CD14-positive monocyte (primary cell): ENCODE measurements around the gene RBL2. TPM values are rescaled to one million over a fixed set of nuclear protein-coding genes. Genes with fewer than 3 reads are reported as not detected.

ENCODE experiments used
- DNase-seq, 3 donors: peaks; one replicate each; pipeline ENCODE4 v3.0.0-alpha.2; 2011 to 2022
- H2AFZ ChIP-seq: 2 replicates; pipeline ENCODE4 v1.6.0; 2012; ENCODE audit warnings: mild to moderate bottlenecking, low read depth, low read length, inconsistent platforms; ENCODE audit not compliant: insufficient read depth, poor library complexity, severe bottlenecking
- H3K27ac ChIP-seq, 2 donors: 1 replicate in 1 of 2; 2 replicates in 1 of 2; pipeline ENCODE4 v1.5.1; 2012 to 2013; ENCODE audit warnings: low read length in 2 of 2, control low read depth in 1 of 2, inconsistent platforms in 1 of 2, low read depth in 1 of 2, mild to moderate bottlenecking in 1 of 2
- H3K27me3 ChIP-seq, 2 donors: one replicate each; pipeline versions ENCODE4 v1.6.0 to v1.6.1; 2011 to 2013; ENCODE audit warnings: low read length in 2 of 2; ENCODE audit not compliant: control insufficient read depth in 2 of 2, insufficient read depth in 2 of 2
- H3K36me3 ChIP-seq, 2 donors: replicated peaks in 1 of 2; 1 replicate in 1 of 2; 2 replicates in 1 of 2; pipeline versions ENCODE4 v1.5.1 to v1.6.1; 2012 to 2013; ENCODE audit warnings: low read length in 2 of 2, control low read depth in 1 of 2, inconsistent platforms in 1 of 2, mild to moderate bottlenecking in 1 of 2; ENCODE audit not compliant: insufficient read depth in 2 of 2, control insufficient read depth in 1 of 2
- H3K4me1 ChIP-seq, 2 donors: 1 replicate in 1 of 2; 2 replicates in 1 of 2; pipeline versions ENCODE4 v1.5.1 to v1.6.1; 2012 to 2013; ENCODE audit warnings: low read length in 2 of 2, control low read depth in 1 of 2, inconsistent platforms in 1 of 2, mild to moderate bottlenecking in 1 of 2, moderate library complexity in 1 of 2; ENCODE audit not compliant: insufficient read depth in 2 of 2, control insufficient read depth in 1 of 2
- H3K4me2 ChIP-seq: replicated peaks from 2 replicates; pipeline ENCODE3; 2012; ENCODE audit warnings: low read length, moderate library complexity, mild to moderate bottlenecking; ENCODE audit not compliant: poor library complexity, severe bottlenecking; ENCODE audit errors: extremely low read depth
- H3K4me3 ChIP-seq, 3 experiments: fragments of 200-600 bp in 1 of 3; sonication (generic) in 1 of 3; replicated peaks in 1 of 3; 1 replicate in 2 of 3; 2 replicates in 1 of 3; pipeline ENCODE4 v1.5.1; 2011 to 2013; ENCODE audit warnings: low read length in 3 of 3, mild to moderate bottlenecking in 3 of 3, control low read depth in 2 of 3, low read depth in 2 of 3, inconsistent platforms in 1 of 3, moderate library complexity in 1 of 3
- H3K79me2 ChIP-seq: 2 replicates; pipeline ENCODE4 v1.6.0; 2012; ENCODE audit warnings: mild to moderate bottlenecking, control low read depth, inconsistent platforms, low read length, moderate library complexity; ENCODE audit not compliant: insufficient read depth
- H3K9ac ChIP-seq: 2 replicates; pipeline ENCODE4 v1.6.0; 2017; ENCODE audit warnings: low read length, mild to moderate bottlenecking; ENCODE audit not compliant: insufficient read depth, poor library complexity, severe bottlenecking
- H3K9me3 ChIP-seq, 2 donors: replicated peaks in 1 of 2; 1 replicate in 1 of 2; 2 replicates in 1 of 2; pipeline versions ENCODE4 v1.5.1 to v1.6.1; 2012 to 2013; ENCODE audit warnings: low read length in 2 of 2, control low read depth in 1 of 2; ENCODE audit not compliant: control insufficient read depth in 1 of 2, insufficient read depth in 1 of 2
- H4K20me1 ChIP-seq: 2 replicates; pipeline ENCODE4 v1.6.0; 2012; ENCODE audit warnings: mild to moderate bottlenecking, low read length, control low read depth, moderate library complexity; ENCODE audit not compliant: insufficient read depth
- H3K27ac Mint-ChIP-seq, 7 donors: one replicate each; pipeline ENCODE4 v1.8.0; 2020; ENCODE audit warnings: mild to moderate bottlenecking in 7 of 7, mixed read lengths in 7 of 7, moderate library complexity in 6 of 7, inconsistent platforms in 2 of 7
- H3K27me3 Mint-ChIP-seq, 3 donors: one replicate each; pipeline ENCODE4 v1.8.0; 2021 to 2022; ENCODE audit warnings: low read depth in 3 of 3, mild to moderate bottlenecking in 3 of 3, mixed read lengths in 3 of 3, moderate library complexity in 3 of 3, inconsistent platforms in 1 of 3
- H3K36me3 Mint-ChIP-seq, 2 donors: one replicate each; pipeline ENCODE4 v1.8.0; 2020; ENCODE audit warnings: mixed read lengths in 2 of 2, inconsistent platforms in 1 of 2, mild to moderate bottlenecking in 1 of 2
- H3K4me1 Mint-ChIP-seq: one replicate; pipeline ENCODE4 v1.8.0; 2020; ENCODE audit warnings: mild to moderate bottlenecking, mixed read lengths
- H3K4me3 Mint-ChIP-seq, 2 donors: one replicate each; pipeline ENCODE4 v1.8.0; 2020; ENCODE audit warnings: mild to moderate bottlenecking in 2 of 2, mixed read lengths in 2 of 2, moderate library complexity in 1 of 2
- H3K9me3 Mint-ChIP-seq, 7 donors: one replicate each; pipeline ENCODE4 v1.8.0; 2020 to 2022; ENCODE audit warnings: mixed read lengths in 7 of 7, mild to moderate bottlenecking in 6 of 7, moderate library complexity in 6 of 7, inconsistent platforms in 2 of 7
- CTCF ChIP-seq: fragments of 200-600 bp; IDR thresholded peaks from one replicate; pipeline ENCODE4 v1.8.0; 2022; ENCODE audit warnings: antibody characterized with exemption, mild to moderate bottlenecking
- WGBS: methylation state at CpG from one replicate; pipeline ENCODE4 v1.1.5; 2013; ENCODE audit warnings: missing lambda C conversion rate; ENCODE audit not compliant: insufficient coverage; 5-methylcytosine and 5-hydroxymethylcytosine counted together
- intact Hi-C, 2 donors: fragments of 100-400 bp; cut with micrococcal nuclease; formaldehyde crosslinking; loops; one replicate each; pipeline versions ENCODE4 v1.15.0 to v1.15.1; 2023
- polyA plus RNA-seq, 3 donors: library from polyadenylated mRNA; depleted of rRNA in 1 of 3; unstranded in 2 of 3; stranded (reverse) in 1 of 3; fragments of 300-500 nt in 2 of 3; fragments of >200 nt in 1 of 3; fragmentation: Illumina TruSeq in 2 of 3; gene quantifications; 1 replicate in 2 of 3; 2 replicates in 1 of 3; pipeline ENCODE4 v1.2.3, GENCODE V29; 2012 to 2021

The RBL2 gene
- polyA plus RNA-seq, 3 donors: 54.3 to 104 (median 77.7) TPM

DNA sequence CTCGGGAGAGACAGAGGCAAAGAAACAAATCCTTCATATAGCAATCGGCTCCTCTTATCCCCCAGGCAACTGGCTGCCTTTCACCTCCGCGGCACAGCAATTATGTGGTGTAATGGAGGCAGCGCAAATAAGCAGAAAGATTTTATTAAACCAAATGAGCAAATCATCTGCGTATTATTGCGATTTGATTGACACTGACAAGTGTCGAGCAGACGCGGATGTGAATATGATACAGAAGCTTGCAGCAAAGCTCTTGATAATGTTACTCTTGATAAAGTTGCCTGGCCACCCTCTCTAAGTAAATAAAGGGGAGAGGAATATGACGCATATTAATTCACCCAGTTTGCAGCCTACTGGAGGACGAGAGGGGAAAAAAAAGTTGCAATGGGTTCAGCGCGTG is 95.2 kb downstream of the RBL2 start:
- Histone ChIP-seq H3K79me2 (no peaks in the 10 kb centered on the region), H3K4me1 (no peaks in the 10 kb centered on the region), H3K4me2 (no peak overlapping the region), H3K36me3 (no peaks in the 10 kb centered on the region), H2AFZ (no peak overlapping the region), H3K4me3 (no peak overlapping the region), H3K27me3 (no peaks in the 10 kb centered on the region), H3K9ac (no peak overlapping the region), H3K9me3 (no peaks in the 10 kb centered on the region), H4K20me1 (no peaks in the 10 kb centered on the region), H3K27ac (no peak overlapping the region)
- H3K27me3 Mint-ChIP-seq: peaks cover 2 to 9% (median 5%) of the 10 kb centered on the region in 3 donors
- DNase-seq: no peak
- H3K4me1 Mint-ChIP-seq: no peaks in the 10 kb centered on the region
- intact Hi-C loops: no loop called here
- TF ChIP-seq CTCF: no peak
- H3K9me3 Mint-ChIP-seq: peaks cover 0 to 2% (median 0%) of the 10 kb centered on the region in 7 donors
- no peak overlapping the region for H3K4me3 Mint-ChIP-seq
- H3K36me3 Mint-ChIP-seq: no peaks in the 10 kb centered on the region
- H3K27ac Mint-ChIP-seq: no peak overlapping the region
- 88% methylated on average over 5 of the region's 14 CpGs for WGBS

- Histone ChIP-seq H3K9me3 (no peaks in the 10 kb centered on the region), H3K9ac (no peak overlapping the region), H3K4me3 (no peak overlapping the region), H3K4me2 (no peak overlapping the region), H2AFZ (no peak overlapping the region), H3K36me3 (no peaks in the 10 kb centered on the region), H3K4me1 (no peaks in the 10 kb centered on the region), H3K79me2 (no peaks in the 10 kb centered on the region), H4K20me1 (no peaks in the 10 kb centered on the region), H3K27me3 (no peaks in the 10 kb centered on the region), H3K27ac (no peak overlapping the region)
- Mint-ChIP-seq H3K36me3 (no peaks in the 10 kb centered on the region), H3K4me1 (no peaks in the 10 kb centered on the region), H3K27me3 (peaks cover 2 to 9% (median 5%) of the 10 kb centered on the region in 3 donors), H3K4me3 (no peak overlapping the region), H3K27ac (no peak overlapping the region), H3K9me3 (peaks cover 0 to 2% (median 0%) of the 10 kb centered on the region in 7 donors)
- DNase-seq: no peak
- TF ChIP-seq CTCF: no peak
- intact Hi-C loops: no loop called here
- 83% methylated on average over 9 of the region's 10 CpGs for WGBS
Observed at GRCh38 chr16:53530046-53530445, 95.8 kb downstream of the RBL2 start.
